Glutamatergic neuron (in vitro differentiated cells): ENCODE measurements around the gene TAPBP. TPM values are rescaled to one million over a fixed set of nuclear protein-coding genes. Genes with fewer than 3 reads are reported as not detected.
A peak's percentile ranks its signal among the peaks of the same experiment; 100 is the strongest.
"Not testable (repeated sequence)": the region's sequence is repeated elsewhere in the genome, so short reads cannot be mapped to it uniquely, and the experiment has no call there.

Experiments used
- DNase-seq: peaks from one replicate; pipeline ENCODE4 v3.0.0; 2022
- H3K27ac Mint-ChIP-seq: one replicate; pipeline ENCODE4 v1.8.0; 2020; ENCODE audit warnings: mild to moderate bottlenecking, mixed read lengths, inconsistent platforms; ENCODE audit not compliant: unreplicated experiment
- H3K27me3 Mint-ChIP-seq: one replicate; pipeline ENCODE4 v1.8.0; 2020; ENCODE audit warnings: mild to moderate bottlenecking, moderate library complexity, mixed read lengths, inconsistent platforms; ENCODE audit not compliant: unreplicated experiment
- H3K36me3 Mint-ChIP-seq: one replicate; pipeline ENCODE4 v1.8.0; 2020; ENCODE audit warnings: mild to moderate bottlenecking, mixed read lengths, inconsistent platforms; ENCODE audit not compliant: unreplicated experiment
- H3K4me1 Mint-ChIP-seq: one replicate; pipeline ENCODE4 v1.8.0; 2020; ENCODE audit warnings: mild to moderate bottlenecking, low read depth, mixed read lengths, inconsistent platforms; ENCODE audit not compliant: unreplicated experiment
- H3K4me3 Mint-ChIP-seq: one replicate; pipeline ENCODE4 v1.8.0; 2020; ENCODE audit warnings: mild to moderate bottlenecking, mixed read lengths, inconsistent platforms; ENCODE audit not compliant: unreplicated experiment
- H3K9me3 Mint-ChIP-seq: one replicate; pipeline ENCODE4 v1.8.0; 2020; ENCODE audit warnings: mild to moderate bottlenecking, moderate library complexity, mixed read lengths, inconsistent platforms; ENCODE audit not compliant: unreplicated experiment
- CTCF ChIP-seq: fragments of 200-600 bp; sonication (generic); IDR thresholded peaks from one replicate; pipeline ENCODE4 v1.5.0; 2021; ENCODE audit not compliant: partially characterized antibody, unreplicated experiment
- total RNA-seq: library from RNA; stranded (reverse); fragmentation: NEBNext Ultra II Directional; extraction: Animal tissue kit (Norgen Biotek cat#: 25700); gene quantifications from one replicate; pipeline ENCODE4 v1.2.1, GENCODE V29; 2021; ENCODE audit not compliant: unreplicated experiment

TAPBP gene
- total RNA-seq, 1 donor from 2014 or later, result 4.7 TPM

- no peak for TF ChIP-seq CTCF
- Mint-ChIP-seq H3K4me3 (no peak overlapping the region), H3K4me1 (peaks cover 27% of the 10 kb centered on the region), H3K36me3 (no peaks in the 10 kb centered on the region), H3K9me3 (peaks cover 5% of the 10 kb centered on the region), H3K27ac (no peak overlapping the region), H3K27me3 (peaks cover 9% of the 10 kb centered on the region)
- DNase-seq, result no peak
These were observed 33.9 kb upstream of the TAPBP start for GRCh38 chr6:33347816-33348215.

GRCh38 chr6:33346972-33347371, 33.1 kb upstream of the TAPBP start:
- not testable (repeated sequence) for H3K36me3 Mint-ChIP-seq, DNase-seq, H3K27me3 Mint-ChIP-seq, H3K4me3 Mint-ChIP-seq, H3K27ac Mint-ChIP-seq, H3K9me3 Mint-ChIP-seq
- peaks cover 23% of the 10 kb centered on the region for H3K4me1 Mint-ChIP-seq

- Mint-ChIP-seq H3K4me1 (peaks cover 15% of the 10 kb centered on the region), H3K27me3 (peaks cover 9% of the 10 kb centered on the region), H3K36me3 (no peaks in the 10 kb centered on the region), H3K4me3 (peak overlapping the region; percentile 43), H3K9me3 (no peaks in the 10 kb centered on the region), H3K27ac (peak overlapping the region; percentile 23)
- TF ChIP-seq CTCF, result peak; percentile 85
- peak; percentile 41 for DNase-seq
These were observed 31.1 kb upstream of the TAPBP start for GRCh38 chr6:33344701-33345697.

- Mint-ChIP-seq H3K9me3 (no peaks in the 10 kb centered on the region), H3K36me3 (no peaks in the 10 kb centered on the region)
These were observed 30.2 kb upstream of the TAPBP start for GRCh38 chr6:33343953-33344611.

GRCh38 chr6:33343606-33343952, 29.7 kb upstream of the TAPBP start:
- not testable (repeated sequence) for H3K36me3 Mint-ChIP-seq, H3K27me3 Mint-ChIP-seq, H3K4me3 Mint-ChIP-seq, H3K27ac Mint-ChIP-seq, DNase-seq, H3K9me3 Mint-ChIP-seq, H3K4me1 Mint-ChIP-seq

More at GRCh38 chr6:33343953-33344611, 30.2 kb upstream of the TAPBP start:
- peaks cover 4% of the 10 kb centered on the region for H3K27me3 Mint-ChIP-seq
- TF ChIP-seq CTCF, result no peak
- peaks cover 13% of the 10 kb centered on the region for H3K4me1 Mint-ChIP-seq
- no peak overlapping the region for H3K4me3 Mint-ChIP-seq
- no peak overlapping the region for H3K27ac Mint-ChIP-seq
- no peak for DNase-seq

GRCh38 chr6:33339193-33339592, 25.3 kb upstream of the TAPBP start:
- Mint-ChIP-seq H3K9me3 (peaks cover 1% of the 10 kb centered on the region), H3K27me3 (no peaks in the 10 kb centered on the region), H3K4me3 (no peak overlapping the region), H3K4me1 (no peaks in the 10 kb centered on the region), H3K27ac (no peak overlapping the region), H3K36me3 (no peaks in the 10 kb centered on the region)
- no peak for TF ChIP-seq CTCF
- DNase-seq, result no peak
